ENCODE measurements around the gene ZPBP2.

DNA sequence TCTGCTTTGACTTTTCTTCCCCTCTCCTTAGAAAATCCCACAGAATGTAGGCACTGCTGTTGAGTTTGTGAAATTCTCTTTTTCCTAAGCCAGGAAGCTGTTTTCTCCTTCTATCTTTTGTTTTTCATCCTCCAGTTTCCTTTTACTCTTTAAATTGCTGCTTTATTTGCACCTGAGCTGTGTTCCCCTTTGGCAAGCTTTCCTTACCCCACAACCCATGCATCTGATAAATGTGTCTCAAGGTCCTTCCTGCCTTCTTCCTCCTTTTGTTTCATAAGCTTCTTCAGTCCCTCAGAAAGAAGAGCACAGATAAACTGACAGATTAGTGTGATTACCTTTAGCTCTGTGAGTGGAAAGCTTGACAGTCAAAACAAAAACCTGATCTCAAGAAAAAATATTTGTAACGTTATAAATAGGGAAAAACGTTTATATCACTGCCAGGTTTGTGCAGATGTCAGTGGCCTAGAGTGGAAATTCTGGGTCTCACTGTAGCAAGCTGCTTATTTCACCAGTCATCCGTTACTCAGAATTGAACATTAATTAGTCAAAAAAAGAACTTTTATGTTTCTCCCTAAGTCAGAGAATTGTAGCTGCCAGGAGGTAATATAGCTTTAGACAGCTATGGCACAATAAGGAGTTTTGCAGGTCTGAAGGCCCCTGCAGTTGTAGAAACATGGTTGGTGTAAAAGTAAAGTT lies 26.8 kb downstream of the ZPBP2 start:
- TF ChIP-seq EZH2 (IDR thresholded peaks at IDR 0.05; ENCODE audit: insufficient read depth, low read length) (no peak), CTCF (IDR thresholded peaks at IDR 0.05; ENCODE audit: insufficient read depth, low read depth, low read length) (no peak)
